HCT116 (cell line): ENCODE results near the gene CLEC3B. TPM values are rescaled to one million over a fixed set of nuclear protein-coding genes. Genes with fewer than 3 reads are reported as not detected.

Experiments
- ATAC-seq: fragments of 200-7000 bp; cut with Tn5 transposase; 2 replicates; pipeline ENCODE4 v1.9.1; 2020; ENCODE audit warnings: mild to moderate bottlenecking, moderate library complexity
- BruUV-seq: library from RNA; stranded (reverse); fragments of 400-500 nt; replicated peaks from 2 replicates; lab custom pipeline; 2021; lab: Mats Ljungman, UMichigan
- CTCF ChIA-PET: fragments of 300-600 bp; sonication (Branson Sonifier 250); formaldehyde crosslinking; loops from one replicate; lab custom pipeline; 2021; ENCODE audit warnings: antibody characterized with exemption; lab: Charles Lee
- POLR2A ChIA-PET: fragments of 300-600, 350-600 bp; sonication (Branson Sonifier 250); formaldehyde crosslinking; loops from one replicate; lab custom pipeline; 2021; ENCODE audit warnings: antibody characterized with exemption; lab: Charles Lee
- RAD21 ChIA-PET, 2 experiments: fragments of 300-600 bp; sonication (Branson Sonifier 250); formaldehyde crosslinking; loops; one replicate each; lab custom pipeline; 2023; ENCODE audit warnings: low total read pairs in 2 of 2; ENCODE audit not compliant: uncharacterized antibody in 2 of 2, unreplicated experiment in 2 of 2, low non-redundant PET in 1 of 2; lab: Charles Lee
- DNase-seq: peaks from one replicate; pipeline ENCODE4 v3.0.0-alpha.2; 2010; ENCODE audit warnings: low read depth, low spot score
- H2AFZ ChIP-seq: fragments of 200-600 bp; shearing (Covaris generic), sonication (generic); 2 replicates; pipeline ENCODE4 v1.6.1; 2017; ENCODE audit warnings: low read depth, mixed run types, mixed read lengths, antibody characterized with exemption, low read length; ENCODE audit not compliant: poor library complexity, severe bottlenecking
- H3K27ac ChIP-seq: 2 replicates; pipeline ENCODE4 v1.5.1; 2012; ENCODE audit warnings: low read depth, low read length
- H3K27me3 ChIP-seq: fragments of 200-600 bp; sonication (generic); 2 replicates; pipeline ENCODE4 v1.6.1; 2016; ENCODE audit warnings: mixed run types, low read length, mixed read lengths; ENCODE audit not compliant: insufficient read depth
- H3K36me3 ChIP-seq, 2 experiments: fragments of 200-500 bp in 1 of 2; fragments of 200-600 bp in 1 of 2; sonication (Bioruptor generic) in 1 of 2; sonication (generic) in 1 of 2; 2 replicates each; pipeline versions ENCODE4 v1.5.1 to v1.6.1; 2014 to 2016; ENCODE audit warnings: low read length in 2 of 2, inconsistent platforms in 1 of 2, mixed read lengths in 1 of 2, mixed run types in 1 of 2; ENCODE audit not compliant: insufficient read depth in 2 of 2, control insufficient read depth in 1 of 2
- H3K4me1 ChIP-seq, 2 experiments: fragments of 200-600 bp in 1 of 2; sonication (generic) in 1 of 2; 2 replicates each; pipeline versions ENCODE4 v1.5.1 to v1.6.1; 2012 to 2017; ENCODE audit warnings: low read length in 2 of 2, inconsistent platforms in 1 of 2, mild to moderate bottlenecking in 1 of 2, mixed read lengths in 1 of 2, mixed run types in 1 of 2, moderate library complexity in 1 of 2; ENCODE audit not compliant: insufficient read depth in 2 of 2, control insufficient read depth in 1 of 2
- H3K4me2 ChIP-seq: fragments of 200-600 bp; sonication (generic); 2 replicates; pipeline ENCODE4 v1.6.1; 2017; ENCODE audit warnings: mixed run types, low read length, mixed read lengths
- H3K4me3 ChIP-seq, 2 experiments: fragments of 200-600 bp in 1 of 2; sonication (generic) in 1 of 2; replicated peaks in 1 of 2; 2 replicates each; pipeline ENCODE4 v1.5.1; 2011 to 2016; ENCODE audit warnings: low read length in 2 of 2, control low read depth in 1 of 2, low read depth in 1 of 2, mild to moderate bottlenecking in 1 of 2, mixed read lengths in 1 of 2, mixed run types in 1 of 2
- H3K79me2 ChIP-seq: fragments of 200-600 bp; sonication (generic); 2 replicates; pipeline ENCODE4 v1.6.1; 2017; ENCODE audit warnings: mild to moderate bottlenecking, mixed run types, low read length, moderate library complexity, mixed read lengths; ENCODE audit not compliant: insufficient read depth
- H3K9ac ChIP-seq: fragments of 200-600 bp; sonication (generic); 2 replicates; pipeline ENCODE4 v1.6.1; 2016; ENCODE audit warnings: low read length, mixed read lengths
- H3K9me2 ChIP-seq: fragments of 200-600 bp; sonication (generic), shearing (Covaris generic); 2 replicates; pipeline ENCODE4 v1.6.1; 2017; ENCODE audit warnings: mixed run types, mild to moderate bottlenecking, moderate library complexity; ENCODE audit not compliant: insufficient read depth
- H3K9me3 ChIP-seq, 2 experiments: fragments of 200-500 bp in 1 of 2; fragments of 200-600 bp in 1 of 2; sonication (Bioruptor generic) in 1 of 2; sonication (generic) in 1 of 2; 2 replicates each; pipeline ENCODE4 v1.6.1; 2014 to 2017; ENCODE audit warnings: low read length in 2 of 2, mixed read lengths in 2 of 2, inconsistent platforms in 1 of 2, low read depth in 1 of 2, mild to moderate bottlenecking in 1 of 2, mixed run types in 1 of 2, moderate library complexity in 1 of 2; ENCODE audit not compliant: control insufficient read depth in 1 of 2, insufficient read depth in 1 of 2
- H4K20me1 ChIP-seq: fragments of 200-600 bp; sonication (generic), shearing (Covaris generic); 2 replicates; pipeline ENCODE4 v1.6.1; 2017; ENCODE audit warnings: mixed run types, mild to moderate bottlenecking, moderate library complexity; ENCODE audit not compliant: insufficient read depth
- CBX3 ChIP-seq: IDR thresholded peaks from 2 replicates; pipeline ENCODE4 v1.6.1; 2012; ENCODE audit warnings: low read depth
- ELF1 ChIP-seq: IDR thresholded peaks from 2 replicates; pipeline ENCODE4 v1.6.1; 2012; ENCODE audit warnings: low read depth, borderline replicate concordance
- EZH2 ChIP-seq: fragments of 200-600 bp; sonication (generic); IDR thresholded peaks from 2 replicates; pipeline ENCODE4 v1.6.1; 2017; ENCODE audit warnings: antibody characterized with exemption, mixed run types
- EZH2phosphoT487 ChIP-seq: fragments of 200-600 bp; IDR thresholded peaks from 2 replicates; pipeline ENCODE4 v1.6.1; 2018; ENCODE audit warnings: antibody characterized with exemption, borderline replicate concordance
- JUND ChIP-seq: IDR thresholded peaks from 2 replicates; pipeline ENCODE4 v1.6.1; 2012
- POLR2A ChIP-seq: IDR thresholded peaks from 2 replicates; pipeline ENCODE4 v1.7.0; 2011; ENCODE audit warnings: borderline replicate concordance; ENCODE audit not compliant: insufficient read depth, insufficient read length; ENCODE audit errors: extremely low read depth
- SIN3A ChIP-seq: IDR thresholded peaks from 2 replicates; pipeline ENCODE4 v1.6.1; 2012; ENCODE audit warnings: low read depth
- SP1 ChIP-seq: IDR thresholded peaks from 2 replicates; pipeline ENCODE4 v1.6.1; 2012; ENCODE audit warnings: low read depth
- SRF ChIP-seq: IDR thresholded peaks from 2 replicates; pipeline ENCODE4 v1.6.1; 2012; ENCODE audit warnings: low read depth
- TCF7L2 ChIP-seq: IDR thresholded peaks from 2 replicates; pipeline ENCODE4 v1.7.0; 2011; ENCODE audit warnings: borderline replicate concordance, inconsistent platforms; ENCODE audit not compliant: insufficient read depth, insufficient read length; ENCODE audit errors: extremely low read depth
- ZFX ChIP-seq: fragments of 450-650 bp; IDR thresholded peaks from 2 replicates; pipeline ENCODE4 v1.6.1; 2017
- ZNF274 ChIP-seq: fragments of 200-500 bp; sonication (Bioruptor generic); IDR thresholded peaks from 2 replicates; pipeline ENCODE4 v1.6.1; 2014; ENCODE audit warnings: mild to moderate bottlenecking, low read depth, low read length, inconsistent platforms
- intact Hi-C: fragments of 100-400 bp; cut with micrococcal nuclease; formaldehyde crosslinking; loops from 2 replicates; pipeline ENCODE4 v1.10.0; 2022
- total RNA-seq: library from RNA; stranded (reverse); gene quantifications from one replicate; pipeline ENCODE4 v1.2.1, GENCODE V29; 2021; ENCODE audit not compliant: unreplicated experiment
- TF ChIP-seq, protein P1 (sequence below): IDR thresholded peaks from 2 replicates; pipeline ENCODE4 v1.6.1; 2012
- TF ChIP-seq, protein P2 (sequence below): IDR thresholded peaks from 2 replicates; pipeline ENCODE4 v1.6.1; 2011; ENCODE audit warnings: mild to moderate bottlenecking, low read length, moderate library complexity; ENCODE audit not compliant: insufficient replicate concordance; ENCODE audit errors: extremely low read depth
- TF ChIP-seq, protein P3 (sequence below), 3 experiments: fragments of 200-600 bp in 1 of 3; sonication (generic) in 1 of 3; IDR thresholded peaks in 2 of 3; conservative IDR thresholded peaks in 1 of 3; 2 replicates each; pipeline ENCODE4 v1.5.1; 2012 to 2017; ENCODE audit warnings: low read depth in 2 of 3, low read length in 2 of 3, antibody characterized with exemption in 1 of 3, borderline replicate concordance in 1 of 3, control low read depth in 1 of 3, mild to moderate bottlenecking in 1 of 3, mixed read lengths in 1 of 3, mixed run types in 1 of 3, moderate library complexity in 1 of 3; ENCODE audit not compliant: insufficient read depth in 1 of 3

The CLEC3B gene
- total RNA-seq, 1 experiment from 2014 or later = 0.57 TPM

DNA sequence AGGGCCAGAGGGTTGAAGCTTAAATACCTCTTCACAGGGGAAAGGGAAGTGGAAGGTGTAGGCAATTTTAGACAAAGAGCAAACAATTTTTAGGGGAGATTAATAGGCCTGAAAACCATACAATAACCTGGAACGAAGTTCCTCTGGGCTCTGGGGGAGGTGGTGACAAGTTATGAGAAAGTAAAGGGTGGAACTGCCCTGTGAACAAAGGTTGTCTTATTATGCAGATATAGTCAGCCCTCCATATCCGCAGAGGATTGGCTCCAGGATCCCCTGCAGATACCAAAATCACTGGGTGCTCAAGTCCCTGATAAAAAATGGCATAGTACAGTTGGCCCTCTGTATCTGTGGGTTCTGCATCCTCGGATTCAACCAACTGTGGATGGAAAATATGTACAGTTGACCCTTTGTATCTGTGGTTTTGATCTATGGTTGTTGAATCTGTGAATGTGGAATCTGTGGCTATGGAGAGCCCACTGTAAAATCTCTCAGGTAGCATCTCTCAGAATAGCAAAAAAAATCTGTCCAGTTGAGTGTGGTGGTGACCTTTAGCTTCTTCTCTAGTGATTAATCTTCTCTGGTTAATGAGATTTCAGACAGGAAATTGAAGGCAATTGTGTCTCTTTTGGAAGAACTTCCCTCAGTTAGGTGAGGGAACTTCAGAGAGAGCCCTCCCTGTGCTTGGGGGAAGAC is 40.2 kb downstream of the CLEC3B start:
- ATAC-seq (no peak), DNase-seq (no peak)
- intact Hi-C loops = no loop called here
- CTCF ChIA-PET = no interaction called here
- Histone ChIP-seq H4K20me1 (no peaks in the 10 kb centered on the region), H3K27me3 (no peaks in the 10 kb centered on the region), H3K4me3 (no peak overlapping the region), H3K9me2 (no peaks in the 10 kb centered on the region), H3K79me2 (no peaks in the 10 kb centered on the region), H3K4me2 (no peak overlapping the region; the same call in 1 of the 2 replicates), H3K36me3 (no peaks in the 10 kb centered on the region)
- RAD21 ChIA-PET = no interaction called here
- BruUV-seq = no TSS peak
- TF ChIP-seq CBX3 (no peak), ZNF274 (no peak), POLR2A (no peak), TCF7L2 (no peak), JUND (no peak), EZH2 (no peak)
- TF ChIP-seq, protein P1, sequence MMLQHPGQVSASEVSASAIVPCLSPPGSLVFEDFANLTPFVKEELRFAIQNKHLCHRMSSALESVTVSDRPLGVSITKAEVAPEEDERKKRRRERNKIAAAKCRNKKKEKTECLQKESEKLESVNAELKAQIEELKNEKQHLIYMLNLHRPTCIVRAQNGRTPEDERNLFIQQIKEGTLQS = no peak
- TF ChIP-seq, all 23 proteins: peak for 0
- no peaks in the 10 kb centered on the region for H3K9me3 ChIP-seq
- H3K9ac ChIP-seq = no peak overlapping the region
- POLR2A ChIA-PET = no interaction called here
- H3K4me1 ChIP-seq = peaks cover 0 to 32% of the 10 kb centered on the region in 2 experiments; a peak in 2 of 4 replicates
- H3K27ac ChIP-seq = no peak overlapping the region
- no peak overlapping the region for H2AFZ ChIP-seq

DNA sequence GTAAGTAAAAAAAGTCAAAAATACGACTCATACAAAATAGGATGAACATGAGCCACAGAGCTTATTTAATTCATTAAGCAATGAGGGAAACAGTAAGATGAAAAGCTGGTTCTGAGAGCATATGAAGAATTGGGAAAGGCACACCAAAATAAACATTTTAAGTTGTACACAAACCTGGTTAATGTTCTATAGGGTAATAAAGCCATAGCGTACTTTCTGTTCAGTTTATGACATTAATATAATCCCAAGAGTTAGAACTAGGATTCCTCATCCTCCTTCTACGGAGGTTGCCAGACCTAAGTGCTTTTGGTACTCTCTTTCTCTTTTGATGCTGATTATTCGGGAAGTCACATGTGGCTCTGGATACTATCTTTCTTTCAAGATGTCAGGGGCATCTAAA is 41.4 kb downstream of the CLEC3B start:
- ATAC-seq = no peak
- CTCF ChIA-PET = no interaction called here
- Histone ChIP-seq H2AFZ (no peak overlapping the region), H3K36me3 (no peaks in the 10 kb centered on the region), H3K79me2 (no peaks in the 10 kb centered on the region), H3K9me3 (no peaks in the 10 kb centered on the region), H3K4me3 (no peak overlapping the region), H3K9ac (no peak overlapping the region), H3K27ac (no peak overlapping the region), H3K4me1 (peaks cover 0 to 32% of the 10 kb centered on the region in 2 experiments; a peak in 2 of 4 replicates), H3K27me3 (no peaks in the 10 kb centered on the region), H3K4me2 (no peak overlapping the region), H3K9me2 (no peaks in the 10 kb centered on the region), H4K20me1 (no peaks in the 10 kb centered on the region)
- RAD21 ChIA-PET = no interaction called here
- DNase-seq = no peak
- BruUV-seq = no TSS peak
- no peak for TF ChIP-seq ELF1
- no peak for TF ChIP-seq JUND
- TF ChIP-seq SRF = no peak
- TF ChIP-seq SIN3A = no peak
- TF ChIP-seq ZNF274 = no peak
- no peak for TF ChIP-seq SP1
- TF ChIP-seq, protein P1 = no peak
- TF ChIP-seq ZFX = no peak
- no peak for TF ChIP-seq EZH2phosphoT487
- TF ChIP-seq, protein P2, sequence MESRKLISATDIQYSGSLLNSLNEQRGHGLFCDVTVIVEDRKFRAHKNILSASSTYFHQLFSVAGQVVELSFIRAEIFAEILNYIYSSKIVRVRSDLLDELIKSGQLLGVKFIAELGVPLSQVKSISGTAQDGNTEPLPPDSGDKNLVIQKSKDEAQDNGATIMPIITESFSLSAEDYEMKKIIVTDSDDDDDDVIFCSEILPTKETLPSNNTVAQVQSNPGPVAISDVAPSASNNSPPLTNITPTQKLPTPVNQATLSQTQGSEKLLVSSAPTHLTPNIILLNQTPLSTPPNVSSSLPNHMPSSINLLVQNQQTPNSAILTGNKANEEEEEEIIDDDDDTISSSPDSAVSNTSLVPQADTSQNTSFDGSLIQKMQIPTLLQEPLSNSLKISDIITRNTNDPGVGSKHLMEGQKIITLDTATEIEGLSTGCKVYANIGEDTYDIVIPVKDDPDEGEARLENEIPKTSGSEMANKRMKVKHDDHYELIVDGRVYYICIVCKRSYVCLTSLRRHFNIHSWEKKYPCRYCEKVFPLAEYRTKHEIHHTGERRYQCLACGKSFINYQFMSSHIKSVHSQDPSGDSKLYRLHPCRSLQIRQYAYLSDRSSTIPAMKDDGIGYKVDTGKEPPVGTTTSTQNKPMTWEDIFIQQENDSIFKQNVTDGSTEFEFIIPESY = no peak
- TF ChIP-seq, protein P3, sequence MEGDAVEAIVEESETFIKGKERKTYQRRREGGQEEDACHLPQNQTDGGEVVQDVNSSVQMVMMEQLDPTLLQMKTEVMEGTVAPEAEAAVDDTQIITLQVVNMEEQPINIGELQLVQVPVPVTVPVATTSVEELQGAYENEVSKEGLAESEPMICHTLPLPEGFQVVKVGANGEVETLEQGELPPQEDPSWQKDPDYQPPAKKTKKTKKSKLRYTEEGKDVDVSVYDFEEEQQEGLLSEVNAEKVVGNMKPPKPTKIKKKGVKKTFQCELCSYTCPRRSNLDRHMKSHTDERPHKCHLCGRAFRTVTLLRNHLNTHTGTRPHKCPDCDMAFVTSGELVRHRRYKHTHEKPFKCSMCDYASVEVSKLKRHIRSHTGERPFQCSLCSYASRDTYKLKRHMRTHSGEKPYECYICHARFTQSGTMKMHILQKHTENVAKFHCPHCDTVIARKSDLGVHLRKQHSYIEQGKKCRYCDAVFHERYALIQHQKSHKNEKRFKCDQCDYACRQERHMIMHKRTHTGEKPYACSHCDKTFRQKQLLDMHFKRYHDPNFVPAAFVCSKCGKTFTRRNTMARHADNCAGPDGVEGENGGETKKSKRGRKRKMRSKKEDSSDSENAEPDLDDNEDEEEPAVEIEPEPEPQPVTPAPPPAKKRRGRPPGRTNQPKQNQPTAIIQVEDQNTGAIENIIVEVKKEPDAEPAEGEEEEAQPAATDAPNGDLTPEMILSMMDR (IDR thresholded peaks at IDR 0.05 in 2 of 3, conservative IDR thresholded peaks at IDR 0.05 in 1 of 3; ENCODE audit: borderline replicate concordance in 1 of 3, insufficient read depth in 1 of 3, low read depth in 2 of 3, low read length in 2 of 3) = no peak
- TF ChIP-seq POLR2A = no peak
- TF ChIP-seq EZH2 = no peak
- POLR2A ChIA-PET = no interaction called here
- intact Hi-C loops = no loop called here
